Measurements from ENCODE around the gene URI1.

DNA sequence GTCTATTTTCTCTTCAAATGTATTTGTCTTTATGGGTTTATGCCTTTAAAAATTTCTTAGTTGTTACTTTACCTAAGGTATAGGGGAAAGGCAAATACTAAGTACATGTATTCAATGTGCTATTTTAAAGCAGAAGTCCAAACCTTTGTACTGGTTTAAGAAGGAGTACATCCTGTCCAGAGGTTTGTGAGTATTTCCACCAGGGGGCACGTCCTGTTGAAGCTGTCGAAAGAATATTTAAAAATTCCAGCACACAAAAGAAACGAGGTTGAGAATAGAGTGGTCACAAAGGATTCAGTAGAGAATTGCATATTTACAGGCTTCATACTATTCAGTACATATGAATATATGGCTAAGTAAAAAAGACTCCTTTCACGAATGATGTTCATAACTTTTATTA, 59.8 kb downstream of the URI1 start:
- TF ChIP-seq CTCF (IDR thresholded peaks at IDR 0.05) (no peak), ZFX (IDR thresholded peaks at IDR 0.05; ENCODE audit: borderline replicate concordance) (no peak)
